Right kidney (tissue), 1 donor: Measurements from ENCODE around the gene SND1.
"Not testable (repeated sequence)": the region's sequence is repeated elsewhere in the genome, so short reads cannot be mapped to it uniquely, and the experiment has no call there.

Experiments
- DNase-seq: peaks from one replicate; pipeline ENCODE4 v3.0.0-alpha.2; 2016

The SND1 gene

GRCh38 chr7:127891854-127892438 is 240.0 kb downstream of the SND1 start:
- DNase-seq: no peak

DNA sequence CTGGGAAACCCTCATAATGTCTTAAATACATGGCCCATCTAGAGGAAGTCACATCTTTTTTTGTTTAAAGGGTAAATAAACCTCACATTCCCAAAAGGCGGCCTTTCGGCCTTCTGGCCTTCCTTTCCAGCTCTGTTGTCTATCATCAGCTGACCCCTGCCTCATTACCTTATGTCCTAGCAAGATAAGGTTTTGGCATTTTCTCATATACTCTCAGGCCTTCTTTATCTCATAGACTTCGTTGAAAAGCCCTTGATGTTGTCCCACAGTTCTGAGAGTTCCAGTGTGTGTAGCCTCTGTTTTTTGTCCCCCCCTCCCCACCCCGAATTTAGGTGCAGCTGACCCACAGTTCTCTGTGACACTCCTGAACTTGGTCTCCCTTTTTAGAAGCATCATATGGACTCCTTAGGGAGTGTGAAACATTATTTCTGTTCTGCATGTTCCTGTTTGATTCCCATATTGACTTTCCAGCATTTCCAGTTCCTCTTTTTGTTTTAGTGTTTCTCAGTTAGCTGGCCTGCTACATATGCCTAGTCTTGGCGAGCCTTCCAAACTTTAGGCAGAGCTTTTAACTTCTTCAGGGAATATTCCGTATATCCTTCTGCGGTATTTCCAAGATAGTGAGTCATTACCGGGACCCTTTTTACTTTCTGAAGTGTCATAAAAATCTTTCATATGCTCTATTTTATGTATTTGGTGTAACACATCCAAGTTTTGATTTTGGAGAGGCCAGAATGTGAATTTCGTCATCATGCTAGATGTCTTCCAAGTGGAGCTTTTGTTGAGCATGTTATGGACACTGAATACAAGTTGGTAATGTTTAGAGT is 240.7 kb downstream of the SND1 start:
- DNase-seq: no peak

DNA sequence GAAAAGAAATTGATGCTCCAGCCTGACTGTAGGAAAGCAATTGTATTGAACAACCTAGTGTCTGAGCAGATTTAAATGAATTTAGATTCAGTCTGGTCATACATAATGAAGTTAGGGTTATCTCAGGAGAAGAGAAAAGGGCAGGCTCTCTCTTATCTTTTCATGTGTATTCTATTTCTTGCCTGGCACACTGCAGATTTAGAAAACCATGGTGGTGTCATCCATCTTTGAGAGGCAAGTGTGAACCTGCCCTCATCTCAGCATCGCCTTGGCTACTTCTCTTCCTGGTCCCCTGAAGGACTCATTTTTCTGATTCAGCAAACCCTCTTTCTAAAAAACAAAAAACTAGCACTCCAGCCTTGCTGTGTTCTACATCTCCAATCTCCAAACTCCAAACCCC is 241.6 kb downstream of the SND1 start:
- no peak for DNase-seq

- DNase-seq: no peak
Observed at GRCh38 chr7:127894588-127894987, 242.6 kb downstream of the SND1 start.

DNA sequence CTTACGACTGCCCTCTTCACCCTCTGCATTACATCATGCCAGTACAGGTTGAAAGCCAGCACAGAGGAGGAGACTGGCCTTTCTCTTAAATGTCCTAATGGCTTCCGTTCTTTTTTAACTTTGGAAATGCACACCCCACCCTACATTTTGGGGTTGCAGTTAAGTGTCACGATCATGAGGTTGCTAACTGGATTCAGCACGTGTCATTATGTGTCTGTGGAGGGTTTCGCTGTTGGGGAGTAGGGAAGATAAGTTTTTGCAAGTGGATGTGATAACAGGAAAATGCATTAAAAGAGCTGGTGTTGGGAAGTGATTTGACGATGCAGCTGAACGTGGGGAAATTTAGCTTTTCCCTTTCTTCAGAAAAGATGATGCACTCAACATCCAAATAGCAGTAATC is 243.4 kb downstream of the SND1 start:
- DNase-seq: no peak

- no peak for DNase-seq
Observed at GRCh38 chr7:127895814-127896280, 243.9 kb downstream of the SND1 start.

- DNase-seq: no peak
Observed at GRCh38 chr7:127896659-127897058, 244.7 kb downstream of the SND1 start.

GRCh38 chr7:127897704-127898454 is 245.9 kb downstream of the SND1 start:
- DNase-seq: no peak

DNA sequence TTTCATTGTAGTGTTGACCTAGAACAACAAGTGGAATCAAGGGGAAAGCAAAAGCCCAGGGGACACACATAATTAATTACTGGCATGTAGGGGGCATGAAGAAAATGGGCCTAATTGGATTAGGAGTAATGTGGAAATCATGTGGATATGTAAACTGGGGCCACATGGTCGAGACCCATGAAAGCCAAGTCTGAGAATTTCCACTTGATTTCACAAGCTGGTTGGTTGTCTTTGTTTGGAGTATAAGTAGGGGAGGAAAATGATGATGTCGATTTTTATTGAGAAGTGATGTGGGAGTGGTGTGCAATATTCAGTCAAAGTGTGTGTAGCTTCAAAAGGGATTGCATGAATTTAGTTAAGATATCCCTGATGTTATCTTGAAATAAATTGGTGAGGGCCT is 247.4 kb downstream of the SND1 start:
- DNase-seq: no peak

GRCh38 chr7:127900141-127900540 is 248.1 kb downstream of the SND1 start:
- DNase-seq: no peak

GRCh38 chr7:127900732-127901685 is 249.0 kb downstream of the SND1 start:
- no peak for DNase-seq

GRCh38 chr7:127901895-127902703 is 250.1 kb downstream of the SND1 start:
- DNase-seq: no peak

GRCh38 chr7:127902753-127903152 is 250.8 kb downstream of the SND1 start:
- not testable (repeated sequence) for DNase-seq

- no peak for DNase-seq
Observed at GRCh38 chr7:127903892-127904669, 252.1 kb downstream of the SND1 start.

GRCh38 chr7:127904670-127904985 is 252.6 kb downstream of the SND1 start:
- no peak for DNase-seq

DNA sequence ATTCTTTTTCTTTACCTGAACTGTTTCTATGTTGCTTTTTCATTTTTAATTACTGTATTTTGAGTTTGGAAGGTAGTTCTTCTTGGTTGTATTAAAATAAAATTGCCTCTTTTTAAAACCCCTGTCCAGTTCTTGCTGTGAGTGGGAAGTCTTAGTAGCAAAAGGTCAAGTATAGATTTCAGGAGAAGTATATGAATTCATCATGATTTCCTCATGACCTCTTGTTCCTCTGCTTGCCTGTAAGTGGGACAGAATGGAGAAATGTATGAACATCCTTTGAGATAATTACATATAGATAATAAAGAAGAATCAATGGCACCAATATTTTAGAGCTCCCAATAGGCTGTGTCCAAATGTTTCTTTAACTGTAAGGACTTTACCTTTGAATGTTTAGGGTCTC is 253.0 kb downstream of the SND1 start:
- DNase-seq: no peak

- no peak for DNase-seq
Observed at GRCh38 chr7:127905491-127906330, 253.7 kb downstream of the SND1 start.

- DNase-seq: no peak
Observed at GRCh38 chr7:127907110-127908040, 255.4 kb downstream of the SND1 start.
